ENCODE data around the gene COQ8A.

The COQ8A gene

GRCh38 chr1:226960256-226960655 is 20.2 kb downstream of the COQ8A start:
- DNase-seq (ENCODE audit: low read depth in 1 of 2, low spot score in 1 of 2): no peak
- TF ChIP-seq JUND (IDR thresholded peaks at IDR 0.05; ENCODE audit: low read depth): no peak
- in situ Hi-C loops (cut with HindIII; ENCODE audit: low pct_unique_long_range_greater_than_20kb, low sequenced_read_pairs): no loop called here

GRCh38 chr1:226960944-226961765 is 21.1 kb downstream of the COQ8A start:
- no peak for TF ChIP-seq JUND (IDR thresholded peaks at IDR 0.05; ENCODE audit: low read depth)
- in situ Hi-C loops (cut with HindIII; ENCODE audit: low pct_unique_long_range_greater_than_20kb, low sequenced_read_pairs): no loop called here
- DNase-seq (ENCODE audit: low read depth in 1 of 2, low spot score in 1 of 2): no peak

- in situ Hi-C loops (cut with HindIII; ENCODE audit: low pct_unique_long_range_greater_than_20kb, low sequenced_read_pairs): no loop called here
- TF ChIP-seq JUND (IDR thresholded peaks at IDR 0.05; ENCODE audit: low read depth): no peak
- no peak for DNase-seq (ENCODE audit: low read depth in 1 of 2, low spot score in 1 of 2)
Measured at GRCh38 chr1:226962421-226963391, 22.6 kb downstream of the COQ8A start.

- DNase-seq (ENCODE audit: low read depth in 1 of 2, low spot score in 1 of 2): no peak
- TF ChIP-seq JUND (IDR thresholded peaks at IDR 0.05; ENCODE audit: low read depth): no peak
- in situ Hi-C loops (cut with HindIII; ENCODE audit: low pct_unique_long_range_greater_than_20kb, low sequenced_read_pairs): no loop called here
Measured at GRCh38 chr1:226964068-226964425, 24.0 kb downstream of the COQ8A start.

DNA sequence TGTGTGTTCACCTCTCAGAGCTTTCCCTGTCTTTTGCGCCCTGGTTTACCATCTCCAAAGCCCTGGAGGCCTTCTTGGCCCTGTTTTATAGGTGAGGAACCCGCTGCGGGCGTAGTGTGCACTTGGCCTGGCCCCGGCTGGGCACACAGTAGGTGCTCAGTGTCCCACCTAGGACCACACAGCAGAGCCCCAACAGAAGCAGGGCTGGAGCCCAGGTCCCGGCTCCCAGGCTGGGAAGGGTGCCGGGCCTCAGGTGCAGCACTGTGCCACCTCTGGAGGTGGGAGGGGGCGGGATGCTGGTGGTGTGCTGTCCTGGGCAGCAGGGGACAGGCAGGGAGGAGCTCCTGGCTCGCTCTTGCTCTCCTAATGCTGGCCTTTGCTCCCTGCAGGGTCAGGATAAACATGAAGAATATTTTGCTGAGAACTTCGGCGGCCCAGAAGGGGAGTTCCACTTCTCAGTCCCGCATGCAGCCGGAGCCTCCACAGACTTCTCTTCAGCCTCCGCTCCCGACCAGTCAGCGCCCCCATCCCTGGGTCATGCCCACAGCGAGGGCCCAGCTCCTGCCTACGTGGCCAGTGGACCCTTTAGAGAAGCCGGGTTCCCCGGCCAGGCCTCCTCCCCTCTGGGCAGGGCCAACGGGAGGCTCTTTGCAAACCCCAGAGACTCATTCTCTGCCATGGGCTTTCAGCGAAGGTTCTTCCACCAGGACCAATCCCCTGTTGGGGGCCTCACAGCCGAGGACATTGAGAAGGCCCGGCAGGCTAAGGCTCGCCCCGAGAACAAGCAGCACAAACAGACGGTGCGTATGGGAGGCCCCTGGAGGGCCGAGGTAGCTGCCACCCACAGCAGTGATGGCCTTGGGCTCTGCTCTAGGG is 24.8 kb downstream of the COQ8A start:
- DNase-seq (ENCODE audit: low read depth in 1 of 2, low spot score in 1 of 2): no peak
- in situ Hi-C loops (cut with HindIII; ENCODE audit: low pct_unique_long_range_greater_than_20kb, low sequenced_read_pairs): no loop called here
- TF ChIP-seq JUND (IDR thresholded peaks at IDR 0.05; ENCODE audit: low read depth): no peak

GRCh38 chr1:226965581-226966440 is 25.7 kb downstream of the COQ8A start:
- in situ Hi-C loops (cut with HindIII; ENCODE audit: low pct_unique_long_range_greater_than_20kb, low sequenced_read_pairs): no loop called here
- TF ChIP-seq JUND (IDR thresholded peaks at IDR 0.05; ENCODE audit: low read depth): no peak
- no peak for DNase-seq (ENCODE audit: low read depth in 1 of 2, low spot score in 1 of 2)

DNA sequence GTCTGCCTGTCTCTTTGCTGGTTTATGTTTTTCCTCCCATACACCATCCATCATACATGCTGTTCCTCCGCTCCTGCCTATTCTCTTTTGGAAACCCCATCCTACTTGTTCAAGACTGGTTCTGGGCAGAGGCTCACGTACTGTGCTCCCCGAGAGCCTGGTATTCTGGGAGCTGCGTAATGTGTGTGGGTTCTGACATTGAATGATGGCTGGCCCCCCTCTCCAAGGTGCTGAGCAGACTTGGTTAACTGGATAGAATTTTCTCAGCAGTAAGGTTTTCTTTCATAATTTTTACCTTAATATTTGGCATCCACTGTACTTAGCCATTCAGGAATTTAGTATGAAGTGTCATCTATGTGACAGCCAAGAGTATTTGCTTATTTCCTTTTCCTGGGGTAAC is 26.6 kb downstream of the COQ8A start:
- TF ChIP-seq JUND (IDR thresholded peaks at IDR 0.05; ENCODE audit: low read depth): no peak
- in situ Hi-C loops (cut with HindIII; ENCODE audit: low pct_unique_long_range_greater_than_20kb, low sequenced_read_pairs): no loop called here
- DNase-seq (ENCODE audit: low read depth in 1 of 2, low spot score in 1 of 2): no peak

DNA sequence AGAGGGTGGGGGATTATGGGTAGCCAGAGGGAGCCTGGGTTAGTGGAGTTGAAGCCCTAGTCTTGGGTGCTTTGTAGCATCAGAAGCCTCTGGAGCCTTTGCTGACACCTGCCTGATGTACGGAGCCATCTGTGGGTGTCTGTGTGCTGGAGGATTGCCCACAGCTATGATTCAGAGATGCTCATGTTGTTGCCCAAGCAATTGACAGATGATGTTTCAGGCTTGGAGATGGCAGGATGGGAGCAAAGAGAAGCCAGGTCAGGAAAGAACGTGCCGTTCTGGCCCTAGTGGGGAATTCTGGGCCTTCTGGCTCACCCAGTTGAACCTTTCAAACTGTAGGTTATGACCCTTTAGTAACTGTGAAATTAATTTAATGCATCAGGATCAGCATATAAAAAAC is 27.6 kb downstream of the COQ8A start:
- DNase-seq (ENCODE audit: low read depth in 1 of 2, low spot score in 1 of 2): no peak
- in situ Hi-C loops (cut with HindIII; ENCODE audit: low pct_unique_long_range_greater_than_20kb, low sequenced_read_pairs): no loop called here
- no peak for TF ChIP-seq JUND (IDR thresholded peaks at IDR 0.05; ENCODE audit: low read depth)

DNA sequence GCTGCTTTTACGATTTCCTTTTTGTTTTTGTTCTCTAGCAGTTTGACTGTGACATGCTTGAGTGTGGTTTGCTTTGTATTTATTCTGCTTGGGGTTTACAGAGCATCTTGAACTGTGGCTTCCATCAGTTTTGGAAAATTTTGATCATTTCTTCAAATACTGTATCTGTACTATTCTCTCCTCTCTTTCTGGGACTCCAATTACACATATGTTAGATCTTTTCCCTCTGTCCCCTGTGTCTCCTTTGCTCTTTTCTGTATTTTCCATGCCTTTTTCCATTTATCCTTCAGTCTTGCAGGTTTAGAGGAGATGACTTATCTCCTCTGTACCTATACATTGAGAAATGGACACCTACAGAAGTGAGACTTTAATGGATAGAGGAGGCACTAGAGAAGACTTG is 31.7 kb downstream of the COQ8A start:
- in situ Hi-C loops (cut with HindIII; ENCODE audit: low pct_unique_long_range_greater_than_20kb, low sequenced_read_pairs): no loop called here
- no peak for DNase-seq (ENCODE audit: low read depth in 1 of 2, low spot score in 1 of 2)
- TF ChIP-seq JUND (IDR thresholded peaks at IDR 0.05; ENCODE audit: low read depth): no peak

DNA sequence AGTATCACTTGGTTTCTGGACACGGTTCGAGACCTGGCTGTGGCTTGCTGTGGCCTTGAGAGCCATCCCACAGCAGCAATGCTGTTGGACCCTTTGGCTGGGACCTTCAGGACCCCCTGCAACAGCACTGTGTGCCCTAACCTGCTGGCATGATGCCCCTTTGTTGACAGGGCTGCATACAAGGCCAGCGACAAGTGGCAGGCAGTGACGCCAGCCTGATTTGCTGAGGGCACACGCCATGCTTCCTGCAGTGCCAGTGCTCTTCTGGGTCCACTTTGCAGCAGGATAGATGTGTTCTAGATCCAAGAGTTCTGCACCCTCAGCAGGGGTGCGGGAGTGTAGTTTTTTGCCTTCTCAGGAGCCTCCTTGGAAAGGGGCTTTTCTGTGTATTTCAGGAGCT is 32.8 kb downstream of the COQ8A start:
- in situ Hi-C loops (cut with HindIII; ENCODE audit: low pct_unique_long_range_greater_than_20kb, low sequenced_read_pairs): no loop called here
- no peak for TF ChIP-seq JUND (IDR thresholded peaks at IDR 0.05; ENCODE audit: low read depth)

GRCh38 chr1:226973371-226973897 is 33.3 kb downstream of the COQ8A start:
- no peak for DNase-seq (ENCODE audit: low read depth in 1 of 2, low spot score in 1 of 2)
- in situ Hi-C loops (cut with HindIII; ENCODE audit: low pct_unique_long_range_greater_than_20kb, low sequenced_read_pairs): no loop called here
- TF ChIP-seq JUND (IDR thresholded peaks at IDR 0.05; ENCODE audit: low read depth): no peak

More for the DNA sequence above, 32.8 kb downstream of the COQ8A start:
- DNase-seq (ENCODE audit: low read depth in 1 of 2, low spot score in 1 of 2): no peak
